ENCODE data around the gene NANOS3. TPM values are rescaled to one million over a fixed set of nuclear protein-coding genes. Genes with fewer than 3 reads are reported as not detected.

NANOS3 gene
- total RNA-seq, 1 donor from 2014 or later: not detected

DNA sequence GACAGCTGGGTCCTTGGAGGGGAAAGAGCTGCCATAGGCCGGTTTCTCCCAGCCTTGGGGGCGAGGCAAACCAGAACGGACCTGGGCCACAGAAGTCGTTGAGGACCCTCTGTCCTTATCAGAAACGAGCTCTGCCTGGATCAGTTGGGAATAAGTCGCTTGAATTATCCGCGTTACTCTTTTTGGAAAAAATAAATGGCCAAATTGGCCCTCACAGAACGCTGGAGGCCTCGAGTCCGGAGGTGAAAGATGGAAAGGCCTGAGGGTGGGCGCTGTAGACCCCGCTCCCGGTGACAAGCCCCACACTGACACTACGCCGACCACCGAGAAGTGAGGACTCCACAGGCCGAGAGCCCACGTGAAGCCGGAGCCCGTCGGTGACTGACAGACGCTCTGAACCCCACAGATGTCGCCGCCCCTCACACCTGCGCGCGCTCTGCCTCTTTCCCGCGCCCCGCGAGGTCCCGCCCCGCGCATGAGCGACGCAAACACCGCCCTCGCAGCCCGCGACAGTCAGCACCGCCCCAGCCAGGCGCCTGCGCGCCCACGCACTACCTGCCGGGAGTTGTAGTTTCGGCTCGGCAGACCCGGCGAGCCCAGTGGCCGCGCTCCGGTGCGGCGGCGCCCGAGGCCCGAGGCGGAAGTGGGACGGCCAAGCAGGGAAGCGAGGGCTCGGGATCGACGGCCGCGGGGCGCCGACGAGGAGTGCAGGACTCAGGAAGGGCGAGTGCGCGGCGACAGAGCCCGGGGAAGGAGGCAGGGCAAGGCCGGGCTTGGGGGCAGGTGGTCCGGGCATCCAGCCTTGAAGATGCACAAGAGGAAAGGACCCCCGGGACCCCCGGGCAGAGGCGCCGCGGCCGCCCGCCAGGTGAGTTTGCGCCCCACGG, 28.9 kb downstream of the NANOS3 start, which contains the start of the genes BRME1 and CC2D1A:
Gene BRME1 (minus strand): TSS at position 484 of the 887 bp plus-strand sequence. CDS start 1,225 bp downstream, outside the sequence.
Gene CC2D1A (plus strand): TSS at position 568 of the 887 bp plus-strand sequence. CDS start 241 bp downstream, at position 809.
- TF ChIP-seq, protein P1, sequence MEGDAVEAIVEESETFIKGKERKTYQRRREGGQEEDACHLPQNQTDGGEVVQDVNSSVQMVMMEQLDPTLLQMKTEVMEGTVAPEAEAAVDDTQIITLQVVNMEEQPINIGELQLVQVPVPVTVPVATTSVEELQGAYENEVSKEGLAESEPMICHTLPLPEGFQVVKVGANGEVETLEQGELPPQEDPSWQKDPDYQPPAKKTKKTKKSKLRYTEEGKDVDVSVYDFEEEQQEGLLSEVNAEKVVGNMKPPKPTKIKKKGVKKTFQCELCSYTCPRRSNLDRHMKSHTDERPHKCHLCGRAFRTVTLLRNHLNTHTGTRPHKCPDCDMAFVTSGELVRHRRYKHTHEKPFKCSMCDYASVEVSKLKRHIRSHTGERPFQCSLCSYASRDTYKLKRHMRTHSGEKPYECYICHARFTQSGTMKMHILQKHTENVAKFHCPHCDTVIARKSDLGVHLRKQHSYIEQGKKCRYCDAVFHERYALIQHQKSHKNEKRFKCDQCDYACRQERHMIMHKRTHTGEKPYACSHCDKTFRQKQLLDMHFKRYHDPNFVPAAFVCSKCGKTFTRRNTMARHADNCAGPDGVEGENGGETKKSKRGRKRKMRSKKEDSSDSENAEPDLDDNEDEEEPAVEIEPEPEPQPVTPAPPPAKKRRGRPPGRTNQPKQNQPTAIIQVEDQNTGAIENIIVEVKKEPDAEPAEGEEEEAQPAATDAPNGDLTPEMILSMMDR (IDR thresholded peaks at IDR 0.05; ENCODE audit: partially characterized antibody, unreplicated experiment): no peak
- H3K36me3 Mint-ChIP-seq (ENCODE audit: unreplicated experiment): no peaks in the 10 kb centered on the region
- no peaks in the 10 kb centered on the region for H3K4me1 Mint-ChIP-seq (ENCODE audit: low read depth, unreplicated experiment)
- peak within 1 kb of the TSS; percentile 79 for H3K4me3 Mint-ChIP-seq (ENCODE audit: unreplicated experiment)
- H3K9me3 Mint-ChIP-seq (ENCODE audit: unreplicated experiment): peaks cover 7% of the 10 kb centered on the region
- H3K27me3 Mint-ChIP-seq (ENCODE audit: unreplicated experiment): no peaks in the 10 kb centered on the region
- peak; percentile 93 for DNase-seq
- H3K27ac Mint-ChIP-seq (ENCODE audit: unreplicated experiment): no peak within 1 kb of the TSS

DNA sequence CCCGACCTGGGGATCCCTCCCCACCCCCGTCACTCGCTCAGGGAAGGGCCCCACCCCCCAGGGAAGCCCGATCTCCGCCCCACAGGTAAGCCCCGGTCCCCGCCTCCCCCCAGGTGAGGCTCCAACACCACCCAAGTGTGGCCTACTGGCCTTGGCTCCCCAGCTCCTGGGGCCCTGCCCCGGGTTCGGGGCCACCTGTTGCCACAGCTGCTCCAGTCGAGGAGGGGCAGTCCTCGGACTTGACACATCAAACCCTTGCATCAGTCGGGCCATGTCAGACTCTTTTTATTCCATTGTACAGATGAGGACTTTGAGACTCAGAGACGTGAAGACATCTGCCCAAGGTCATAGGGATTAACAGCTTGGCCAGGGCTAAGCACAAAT, 29.6 kb downstream of the NANOS3 start:
- H3K9me3 Mint-ChIP-seq (ENCODE audit: unreplicated experiment): peaks cover 7% of the 10 kb centered on the region
- TF ChIP-seq, protein P1 (IDR thresholded peaks at IDR 0.05; ENCODE audit: partially characterized antibody, unreplicated experiment): no peak
- H3K36me3 Mint-ChIP-seq (ENCODE audit: unreplicated experiment): no peaks in the 10 kb centered on the region
- H3K4me3 Mint-ChIP-seq (ENCODE audit: unreplicated experiment): peak overlapping the region; percentile 79
- DNase-seq: no peak
- no peak overlapping the region for H3K27ac Mint-ChIP-seq (ENCODE audit: unreplicated experiment)
- H3K27me3 Mint-ChIP-seq (ENCODE audit: unreplicated experiment): no peaks in the 10 kb centered on the region
- no peaks in the 10 kb centered on the region for H3K4me1 Mint-ChIP-seq (ENCODE audit: low read depth, unreplicated experiment)

DNA sequence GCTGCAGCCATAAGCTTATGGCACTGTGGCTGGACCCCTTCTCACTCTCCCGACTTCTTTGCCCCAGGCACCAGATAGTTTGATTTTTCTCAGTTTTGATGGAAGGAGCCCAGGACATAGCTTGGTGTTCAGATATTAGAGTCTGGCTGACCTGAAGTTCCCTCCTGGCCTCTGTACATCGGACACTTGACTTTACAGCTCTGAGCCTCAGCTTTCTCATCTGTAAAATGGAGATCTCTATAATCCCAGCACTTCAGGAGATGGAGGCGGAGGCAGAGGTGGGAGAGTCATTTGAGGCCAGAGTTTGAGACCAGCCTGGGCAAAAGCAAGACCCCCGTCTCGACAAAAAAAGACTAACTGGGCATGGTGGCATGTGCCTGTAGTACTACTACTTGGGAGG, 30.0 kb downstream of the NANOS3 start:
- TF ChIP-seq, protein P1 (IDR thresholded peaks at IDR 0.05; ENCODE audit: partially characterized antibody, unreplicated experiment): no peak
- Mint-ChIP-seq H3K4me1 (ENCODE audit: low read depth, unreplicated experiment) (no peaks in the 10 kb centered on the region), H3K4me3 (ENCODE audit: unreplicated experiment) (peak overlapping the region; percentile 79), H3K27me3 (ENCODE audit: unreplicated experiment) (no peaks in the 10 kb centered on the region), H3K27ac (ENCODE audit: unreplicated experiment) (no peak overlapping the region), H3K36me3 (ENCODE audit: unreplicated experiment) (no peaks in the 10 kb centered on the region), H3K9me3 (ENCODE audit: unreplicated experiment) (peaks cover 7% of the 10 kb centered on the region)
- DNase-seq: no peak

DNA sequence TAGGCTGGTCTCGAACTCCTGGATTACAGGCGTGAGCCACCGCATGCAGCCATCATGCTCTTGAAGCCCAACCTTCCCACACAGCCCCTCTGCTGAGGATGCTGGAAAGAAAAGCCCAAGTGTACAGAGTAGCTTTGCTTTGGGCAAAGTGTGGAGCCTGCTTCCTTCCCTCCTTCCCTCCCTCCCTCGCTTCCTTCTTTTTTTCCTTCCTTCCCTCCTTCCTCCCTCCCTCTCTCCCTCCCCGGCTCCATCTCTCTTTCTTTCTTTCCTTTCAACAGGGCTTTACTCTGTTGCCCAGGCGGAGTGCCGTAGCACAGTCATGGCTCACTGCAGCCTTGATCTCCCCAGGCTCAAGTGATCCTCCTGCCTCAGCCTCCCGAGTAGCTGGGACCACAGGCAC, 31.7 kb downstream of the NANOS3 start:
- Mint-ChIP-seq H3K9me3 (ENCODE audit: unreplicated experiment) (peaks cover 8% of the 10 kb centered on the region), H3K4me1 (ENCODE audit: low read depth, unreplicated experiment) (no peaks in the 10 kb centered on the region), H3K27ac (ENCODE audit: unreplicated experiment) (no peak overlapping the region), H3K27me3 (ENCODE audit: unreplicated experiment) (no peaks in the 10 kb centered on the region), H3K36me3 (ENCODE audit: unreplicated experiment) (no peaks in the 10 kb centered on the region), H3K4me3 (ENCODE audit: unreplicated experiment) (no peak overlapping the region)
- no peak for DNase-seq
- TF ChIP-seq, protein P1 (IDR thresholded peaks at IDR 0.05; ENCODE audit: partially characterized antibody, unreplicated experiment): no peak

DNA sequence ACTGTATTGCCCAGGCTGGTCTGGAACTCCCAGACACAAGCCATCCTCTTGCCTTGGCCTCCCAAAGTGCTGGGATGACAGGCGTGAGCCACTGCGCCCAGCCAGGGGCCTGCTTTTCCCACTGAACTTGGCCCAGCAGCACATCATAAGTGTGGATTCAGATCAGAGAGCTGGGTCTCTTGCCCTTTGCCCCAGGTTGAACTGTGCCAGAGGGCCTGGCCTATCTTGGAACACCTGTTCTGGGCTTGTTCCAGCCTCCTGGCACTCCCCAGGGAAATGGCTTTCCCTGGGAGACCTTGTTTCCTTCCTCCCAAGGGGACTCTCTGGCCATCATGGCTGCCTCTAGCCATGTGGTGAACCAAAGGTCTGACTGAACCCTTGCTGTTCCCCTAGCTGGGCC, 32.5 kb downstream of the NANOS3 start:
- Mint-ChIP-seq H3K4me1 (ENCODE audit: low read depth, unreplicated experiment) (no peaks in the 10 kb centered on the region), H3K27me3 (ENCODE audit: unreplicated experiment) (no peaks in the 10 kb centered on the region), H3K4me3 (ENCODE audit: unreplicated experiment) (no peak overlapping the region), H3K36me3 (ENCODE audit: unreplicated experiment) (no peaks in the 10 kb centered on the region), H3K9me3 (ENCODE audit: unreplicated experiment) (peaks cover 6% of the 10 kb centered on the region), H3K27ac (ENCODE audit: unreplicated experiment) (no peak overlapping the region)
- DNase-seq: no peak
- TF ChIP-seq, protein P1 (IDR thresholded peaks at IDR 0.05; ENCODE audit: partially characterized antibody, unreplicated experiment): no peak

Data from glutamatergic neuron (in vitro differentiated cells).